ENCODE results near the gene PLXDC2. TPM values are rescaled to one million over a fixed set of nuclear protein-coding genes. Genes with fewer than 3 reads are reported as not detected.

The PLXDC2 gene
- total and polyA plus RNA-seq, 2 donors: 7.1 to 8.0 TPM

GRCh38 chr10:19932806-19933371 lies 116.7 kb downstream of the PLXDC2 start:
- H3K27ac ChIP-seq (ENCODE audit: low read depth in 1 of 2, low read length in 1 of 2): no peak overlapping the region
- WGBS: 90% methylated on average over 5 of the region's 5 CpGs
- peaks cover 0 to 3% of the 10 kb centered on the region in 2 donors for H3K4me1 ChIP-seq (ENCODE audit: control insufficient read depth in 2 of 2, insufficient read depth in 2 of 2, low read length in 2 of 2)
- DNase-seq (ENCODE audit: low read depth in 6 of 9, low spot score in 9 of 9): no peak
- no peaks in the 10 kb centered on the region for H3K36me3 ChIP-seq (ENCODE audit: control insufficient read depth in 2 of 2, insufficient read depth in 2 of 2, low read length in 1 of 2)
- no peaks in the 10 kb centered on the region for H3K9me3 ChIP-seq (ENCODE audit: control insufficient read depth in 2 of 2, insufficient read depth in 1 of 2, low read length in 1 of 2)
- H3K27me3 ChIP-seq (ENCODE audit: control insufficient read depth in 2 of 2, insufficient read depth in 1 of 2, low read length in 1 of 2): no peaks in the 10 kb centered on the region
- H3K4me3 ChIP-seq (ENCODE audit: low read length in 2 of 2): no peak overlapping the region

- Histone ChIP-seq H3K36me3 (ENCODE audit: control insufficient read depth in 2 of 2, insufficient read depth in 2 of 2, low read length in 1 of 2) (no peaks in the 10 kb centered on the region), H3K9me3 (ENCODE audit: control insufficient read depth in 2 of 2, insufficient read depth in 1 of 2, low read length in 1 of 2) (no peaks in the 10 kb centered on the region), H3K4me3 (ENCODE audit: low read length in 2 of 2) (no peak overlapping the region), H3K4me1 (ENCODE audit: control insufficient read depth in 2 of 2, insufficient read depth in 2 of 2, low read length in 2 of 2) (peaks cover 0 to 3% of the 10 kb centered on the region in 2 donors), H3K27ac (ENCODE audit: low read depth in 1 of 2, low read length in 1 of 2) (no peak overlapping the region), H3K27me3 (ENCODE audit: control insufficient read depth in 2 of 2, insufficient read depth in 1 of 2, low read length in 1 of 2) (no peaks in the 10 kb centered on the region)
- 96% methylated on average over 3 of the region's 3 CpGs for WGBS
- no peak for DNase-seq (ENCODE audit: low read depth in 6 of 9, low spot score in 9 of 9)
Observed at GRCh38 chr10:19933772-19934171, 117.5 kb downstream of the PLXDC2 start.

GRCh38 chr10:19935176-19935575 lies 118.9 kb downstream of the PLXDC2 start:
- H3K4me1 ChIP-seq (ENCODE audit: control insufficient read depth in 2 of 2, insufficient read depth in 2 of 2, low read length in 2 of 2): peaks cover 0 to 3% of the 10 kb centered on the region in 2 donors
- H3K9me3 ChIP-seq (ENCODE audit: control insufficient read depth in 2 of 2, insufficient read depth in 1 of 2, low read length in 1 of 2): no peaks in the 10 kb centered on the region
- H3K27me3 ChIP-seq (ENCODE audit: control insufficient read depth in 2 of 2, insufficient read depth in 1 of 2, low read length in 1 of 2): no peaks in the 10 kb centered on the region
- no peaks in the 10 kb centered on the region for H3K36me3 ChIP-seq (ENCODE audit: control insufficient read depth in 2 of 2, insufficient read depth in 2 of 2, low read length in 1 of 2)
- H3K4me3 ChIP-seq (ENCODE audit: low read length in 2 of 2): no peak overlapping the region
- DNase-seq (ENCODE audit: low read depth in 6 of 9, low spot score in 9 of 9): no peak
- 72% methylated on average over 3 of the region's 3 CpGs for WGBS
- H3K27ac ChIP-seq (ENCODE audit: low read depth in 1 of 2, low read length in 1 of 2): no peak overlapping the region

- Histone ChIP-seq H3K27me3 (ENCODE audit: control insufficient read depth in 2 of 2, insufficient read depth in 1 of 2, low read length in 1 of 2) (no peaks in the 10 kb centered on the region), H3K27ac (ENCODE audit: low read depth in 1 of 2, low read length in 1 of 2) (no peak overlapping the region), H3K9me3 (ENCODE audit: control insufficient read depth in 2 of 2, insufficient read depth in 1 of 2, low read length in 1 of 2) (no peaks in the 10 kb centered on the region), H3K36me3 (ENCODE audit: control insufficient read depth in 2 of 2, insufficient read depth in 2 of 2, low read length in 1 of 2) (no peaks in the 10 kb centered on the region), H3K4me3 (ENCODE audit: low read length in 2 of 2) (no peak overlapping the region), H3K4me1 (ENCODE audit: control insufficient read depth in 2 of 2, insufficient read depth in 2 of 2, low read length in 2 of 2) (peaks cover 0 to 3% of the 10 kb centered on the region in 2 donors)
- WGBS: 96% methylated on average over 2 of the region's 2 CpGs
- no peak for DNase-seq (ENCODE audit: low read depth in 6 of 9, low spot score in 9 of 9)
Observed at GRCh38 chr10:19936289-19936688, 120.1 kb downstream of the PLXDC2 start.

- Histone ChIP-seq H3K27me3 (ENCODE audit: control insufficient read depth in 2 of 2, insufficient read depth in 1 of 2, low read length in 1 of 2) (no peaks in the 10 kb centered on the region), H3K4me1 (ENCODE audit: control insufficient read depth in 2 of 2, insufficient read depth in 2 of 2, low read length in 2 of 2) (no peaks in the 10 kb centered on the region), H3K36me3 (ENCODE audit: control insufficient read depth in 2 of 2, insufficient read depth in 2 of 2, low read length in 1 of 2) (no peaks in the 10 kb centered on the region), H3K4me3 (ENCODE audit: low read length in 2 of 2) (no peak overlapping the region), H3K27ac (ENCODE audit: low read depth in 1 of 2, low read length in 1 of 2) (no peak overlapping the region), H3K9me3 (ENCODE audit: control insufficient read depth in 2 of 2, insufficient read depth in 1 of 2, low read length in 1 of 2) (no peaks in the 10 kb centered on the region)
- no peak for DNase-seq (ENCODE audit: low read depth in 6 of 9, low spot score in 9 of 9)
- WGBS: 100% methylated on average over 1 of the region's 1 CpG
Observed at GRCh38 chr10:19937989-19938388, 121.8 kb downstream of the PLXDC2 start.

GRCh38 chr10:19941206-19941880 lies 125.1 kb downstream of the PLXDC2 start:
- H3K27ac ChIP-seq (ENCODE audit: low read depth in 1 of 2, low read length in 1 of 2): no peak overlapping the region
- WGBS: 89% methylated on average over 6 of the region's 6 CpGs

GRCh38 chr10:19944911-19945663 lies 128.9 kb downstream of the PLXDC2 start:
- Histone ChIP-seq H3K9me3 (ENCODE audit: control insufficient read depth in 2 of 2, insufficient read depth in 1 of 2, low read length in 1 of 2) (peaks cover 0 to 2% of the 10 kb centered on the region in 2 donors), H3K36me3 (ENCODE audit: control insufficient read depth in 2 of 2, insufficient read depth in 2 of 2, low read length in 1 of 2) (no peaks in the 10 kb centered on the region), H3K4me1 (ENCODE audit: control insufficient read depth in 2 of 2, insufficient read depth in 2 of 2, low read length in 2 of 2) (no peaks in the 10 kb centered on the region), H3K4me3 (ENCODE audit: low read length in 2 of 2) (no peak overlapping the region), H3K27ac (ENCODE audit: low read depth in 1 of 2, low read length in 1 of 2) (no peak overlapping the region), H3K27me3 (ENCODE audit: control insufficient read depth in 2 of 2, insufficient read depth in 1 of 2, low read length in 1 of 2) (no peaks in the 10 kb centered on the region)
- 94% methylated on average over 6 of the region's 6 CpGs for WGBS
- no peak for DNase-seq (ENCODE audit: low read depth in 6 of 9, low spot score in 9 of 9)

More at GRCh38 chr10:19941206-19941880, 125.1 kb downstream of the PLXDC2 start:
- Histone ChIP-seq H3K4me1 (ENCODE audit: control insufficient read depth in 2 of 2, insufficient read depth in 2 of 2, low read length in 2 of 2) (no peaks in the 10 kb centered on the region), H3K27me3 (ENCODE audit: control insufficient read depth in 2 of 2, insufficient read depth in 1 of 2, low read length in 1 of 2) (no peaks in the 10 kb centered on the region), H3K4me3 (ENCODE audit: low read length in 2 of 2) (no peak overlapping the region), H3K36me3 (ENCODE audit: control insufficient read depth in 2 of 2, insufficient read depth in 2 of 2, low read length in 1 of 2) (no peaks in the 10 kb centered on the region), H3K9me3 (ENCODE audit: control insufficient read depth in 2 of 2, insufficient read depth in 1 of 2, low read length in 1 of 2) (no peaks in the 10 kb centered on the region)
- no peak for DNase-seq (ENCODE audit: low read depth in 6 of 9, low spot score in 9 of 9)

- Histone ChIP-seq H3K9me3 (ENCODE audit: control insufficient read depth in 2 of 2, insufficient read depth in 1 of 2, low read length in 1 of 2) (peaks cover 0 to 2% of the 10 kb centered on the region in 2 donors), H3K4me3 (ENCODE audit: low read length in 2 of 2) (no peak overlapping the region), H3K27me3 (ENCODE audit: control insufficient read depth in 2 of 2, insufficient read depth in 1 of 2, low read length in 1 of 2) (no peaks in the 10 kb centered on the region), H3K4me1 (ENCODE audit: control insufficient read depth in 2 of 2, insufficient read depth in 2 of 2, low read length in 2 of 2) (no peaks in the 10 kb centered on the region), H3K27ac (ENCODE audit: low read depth in 1 of 2, low read length in 1 of 2) (no peak overlapping the region), H3K36me3 (ENCODE audit: control insufficient read depth in 2 of 2, insufficient read depth in 2 of 2, low read length in 1 of 2) (no peaks in the 10 kb centered on the region)
- DNase-seq (ENCODE audit: low read depth in 6 of 9, low spot score in 9 of 9): no peak
- WGBS: 90% methylated on average over 4 of the region's 4 CpGs
Observed at GRCh38 chr10:19946245-19946644, 130.0 kb downstream of the PLXDC2 start.

- H3K4me1 ChIP-seq (ENCODE audit: control insufficient read depth in 2 of 2, insufficient read depth in 2 of 2, low read length in 2 of 2): no peaks in the 10 kb centered on the region
- WGBS: 97% methylated on average over 8 of the region's 8 CpGs
- no peaks in the 10 kb centered on the region for H3K27me3 ChIP-seq (ENCODE audit: control insufficient read depth in 2 of 2, insufficient read depth in 1 of 2, low read length in 1 of 2)
Observed at GRCh38 chr10:19946791-19947190, 130.6 kb downstream of the PLXDC2 start.

More at GRCh38 chr10:19946791-19947190, 130.6 kb downstream of the PLXDC2 start:
- Histone ChIP-seq H3K9me3 (ENCODE audit: control insufficient read depth in 2 of 2, insufficient read depth in 1 of 2, low read length in 1 of 2) (peaks cover 0 to 2% of the 10 kb centered on the region in 2 donors), H3K27ac (ENCODE audit: low read depth in 1 of 2, low read length in 1 of 2) (no peak overlapping the region), H3K36me3 (ENCODE audit: control insufficient read depth in 2 of 2, insufficient read depth in 2 of 2, low read length in 1 of 2) (no peaks in the 10 kb centered on the region), H3K4me3 (ENCODE audit: low read length in 2 of 2) (no peak overlapping the region)
- no peak for DNase-seq (ENCODE audit: low read depth in 6 of 9, low spot score in 9 of 9)
